ENCODE measurements around the gene TNFRSF6B.

Gene TNFRSF6B

GRCh38 chr20:63661959-63662812, 34.3 kb upstream of the TNFRSF6B start:
- no peaks in the 10 kb centered on the region for H3K9me3 ChIP-seq (ENCODE audit: control extremely low read depth in 1 of 5, control insufficient read depth in 4 of 5, insufficient read depth in 2 of 5, low read depth in 1 of 5, low read length in 4 of 5)
- no peak overlapping the region for H3K27ac ChIP-seq (ENCODE audit: insufficient read depth in 1 of 2, low read depth in 1 of 2, low read length in 2 of 2, poor library complexity in 1 of 2, severe bottlenecking in 2 of 2)
- peaks cover 0 to 60% (median 29%) of the 10 kb centered on the region in 4 experiments for H3K36me3 ChIP-seq (ENCODE audit: control insufficient read depth in 4 of 4, insufficient read depth in 4 of 4, low read length in 3 of 4)
- H3K4me1 ChIP-seq (ENCODE audit: control extremely low read depth in 1 of 4, control insufficient read depth in 4 of 4, insufficient read depth in 4 of 4, low read length in 3 of 4): peaks cover 0 to 19% (median 18%) of the 10 kb centered on the region in 4 experiments
- WGBS (ENCODE audit: insufficient coverage): 96% methylated on average over 24 of the region's 33 CpGs
- DNase-seq: no peak
- no peak overlapping the region for H3K4me3 ChIP-seq (ENCODE audit: control insufficient read depth in 1 of 7, extremely low read depth in 1 of 7, insufficient read depth in 4 of 7, low read depth in 2 of 7, low read length in 6 of 7)
- CTCF ChIA-PET: interaction anchor here (0.6 to 2.0 kb wide), 2 partner anchors 27 to 74 kb away, joined by 3 to 4 read pairs; no protein-coding TSS in a partner anchor
- POLR2A ChIA-PET: no interaction called here
- H3K27me3 ChIP-seq (replicated peaks in 2 of 5; ENCODE audit: control insufficient read depth in 4 of 5, insufficient read depth in 5 of 5, low read length in 4 of 5): no peaks in the 10 kb centered on the region

- CTCF ChIA-PET: no interaction called here
- Histone ChIP-seq H3K4me1 (ENCODE audit: control extremely low read depth in 1 of 4, control insufficient read depth in 4 of 4, insufficient read depth in 4 of 4, low read length in 3 of 4) (peaks cover 0 to 13% (median 12%) of the 10 kb centered on the region in 4 experiments), H3K36me3 (ENCODE audit: control insufficient read depth in 4 of 4, insufficient read depth in 4 of 4, low read length in 3 of 4) (peaks cover 2 to 66% (median 34%) of the 10 kb centered on the region in 4 experiments), H3K27me3 (replicated peaks in 2 of 5; ENCODE audit: control insufficient read depth in 4 of 5, insufficient read depth in 5 of 5, low read length in 4 of 5) (no peaks in the 10 kb centered on the region), H3K4me3 (ENCODE audit: control insufficient read depth in 1 of 7, extremely low read depth in 1 of 7, insufficient read depth in 4 of 7, low read depth in 2 of 7, low read length in 6 of 7) (no peak overlapping the region), H3K9me3 (ENCODE audit: control extremely low read depth in 1 of 5, control insufficient read depth in 4 of 5, insufficient read depth in 2 of 5, low read depth in 1 of 5, low read length in 4 of 5) (no peaks in the 10 kb centered on the region), H3K27ac (ENCODE audit: insufficient read depth in 1 of 2, low read depth in 1 of 2, low read length in 2 of 2, poor library complexity in 1 of 2, severe bottlenecking in 2 of 2) (no peak overlapping the region)
- 94% methylated on average over 9 of the region's 9 CpGs for WGBS (ENCODE audit: insufficient coverage)
- POLR2A ChIA-PET: no interaction called here
- no peak for DNase-seq
These were observed 33.7 kb upstream of the TNFRSF6B start for GRCh38 chr20:63662813-63663189.

DNA sequence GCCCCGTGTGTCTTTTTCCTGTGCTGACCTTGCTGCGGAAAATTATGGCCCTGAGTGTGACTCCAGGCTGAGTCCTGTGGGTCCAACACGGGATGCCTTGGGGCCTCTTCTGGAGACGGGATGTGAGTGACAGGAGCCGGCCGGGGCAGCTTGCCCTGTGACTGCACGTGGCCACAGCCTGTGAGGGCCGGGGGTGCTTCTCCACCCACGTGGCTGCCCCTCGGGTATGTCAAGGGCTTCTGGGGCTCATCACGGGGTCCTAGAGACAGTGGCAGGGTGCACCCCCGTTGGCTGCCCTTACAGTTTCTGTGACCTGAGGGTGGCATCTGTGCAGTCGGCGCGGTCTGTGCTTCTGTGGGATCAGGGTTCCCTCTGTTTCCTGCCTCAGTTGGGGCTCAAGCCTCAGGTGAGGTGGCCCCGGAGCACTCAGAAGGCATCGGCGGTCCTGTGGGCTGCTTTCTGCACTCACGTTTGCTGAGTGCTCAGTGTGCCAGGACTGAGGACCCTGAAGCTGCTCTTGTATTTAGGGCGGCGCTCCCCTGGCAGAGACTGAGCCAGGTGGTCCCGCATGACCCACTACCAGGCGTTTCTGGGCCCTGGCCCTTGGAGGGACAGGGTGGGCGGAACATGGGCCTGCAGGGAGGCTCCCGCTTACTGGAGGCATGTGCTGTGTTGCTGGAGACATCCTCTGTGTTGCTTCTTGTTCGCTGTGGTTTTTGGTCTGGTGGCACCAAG, 33.0 kb upstream of the TNFRSF6B start:
- H3K36me3 ChIP-seq (ENCODE audit: control insufficient read depth in 4 of 4, insufficient read depth in 4 of 4, low read length in 3 of 4): peaks cover 2 to 72% (median 39%) of the 10 kb centered on the region in 4 experiments
- peaks cover 0 to 11% (median 9%) of the 10 kb centered on the region in 4 experiments for H3K4me1 ChIP-seq (ENCODE audit: control extremely low read depth in 1 of 4, control insufficient read depth in 4 of 4, insufficient read depth in 4 of 4, low read length in 3 of 4)
- no peak for DNase-seq
- no peaks in the 10 kb centered on the region for H3K9me3 ChIP-seq (ENCODE audit: control extremely low read depth in 1 of 5, control insufficient read depth in 4 of 5, insufficient read depth in 2 of 5, low read depth in 1 of 5, low read length in 4 of 5)
- no peaks in the 10 kb centered on the region for H3K27me3 ChIP-seq (replicated peaks in 2 of 5; ENCODE audit: control insufficient read depth in 4 of 5, insufficient read depth in 5 of 5, low read length in 4 of 5)
- 97% methylated on average over 24 of the region's 26 CpGs for WGBS (ENCODE audit: insufficient coverage)
- CTCF ChIA-PET: no interaction called here
- H3K4me3 ChIP-seq (ENCODE audit: control insufficient read depth in 1 of 7, extremely low read depth in 1 of 7, insufficient read depth in 4 of 7, low read depth in 2 of 7, low read length in 6 of 7): no peak overlapping the region
- POLR2A ChIA-PET: no interaction called here
- no peak overlapping the region for H3K27ac ChIP-seq (ENCODE audit: insufficient read depth in 1 of 2, low read depth in 1 of 2, low read length in 2 of 2, poor library complexity in 1 of 2, severe bottlenecking in 2 of 2)

- Histone ChIP-seq H3K36me3 (ENCODE audit: control insufficient read depth in 4 of 4, insufficient read depth in 4 of 4, low read length in 3 of 4) (peaks cover 2 to 76% (median 40%) of the 10 kb centered on the region in 4 experiments), H3K27ac (ENCODE audit: insufficient read depth in 1 of 2, low read depth in 1 of 2, low read length in 2 of 2, poor library complexity in 1 of 2, severe bottlenecking in 2 of 2) (no peak overlapping the region), H3K9me3 (ENCODE audit: control extremely low read depth in 1 of 5, control insufficient read depth in 4 of 5, insufficient read depth in 2 of 5, low read depth in 1 of 5, low read length in 4 of 5) (no peaks in the 10 kb centered on the region), H3K27me3 (replicated peaks in 2 of 5; ENCODE audit: control insufficient read depth in 4 of 5, insufficient read depth in 5 of 5, low read length in 4 of 5) (no peaks in the 10 kb centered on the region), H3K4me1 (ENCODE audit: control extremely low read depth in 1 of 4, control insufficient read depth in 4 of 4, insufficient read depth in 4 of 4, low read length in 3 of 4) (peaks cover 0 to 4% (median 3%) of the 10 kb centered on the region in 4 experiments), H3K4me3 (ENCODE audit: control insufficient read depth in 1 of 7, extremely low read depth in 1 of 7, insufficient read depth in 4 of 7, low read depth in 2 of 7, low read length in 6 of 7) (no peak overlapping the region)
- POLR2A ChIA-PET: no interaction called here
- DNase-seq: no peak
- CTCF ChIA-PET: no interaction called here
- over 99% methylated on average over 15 of the region's 22 CpGs for whole genome bisulfite sequencing (ENCODE audit: insufficient coverage)
These were observed 32.2 kb upstream of the TNFRSF6B start for GRCh38 chr20:63664143-63664851.

DNA sequence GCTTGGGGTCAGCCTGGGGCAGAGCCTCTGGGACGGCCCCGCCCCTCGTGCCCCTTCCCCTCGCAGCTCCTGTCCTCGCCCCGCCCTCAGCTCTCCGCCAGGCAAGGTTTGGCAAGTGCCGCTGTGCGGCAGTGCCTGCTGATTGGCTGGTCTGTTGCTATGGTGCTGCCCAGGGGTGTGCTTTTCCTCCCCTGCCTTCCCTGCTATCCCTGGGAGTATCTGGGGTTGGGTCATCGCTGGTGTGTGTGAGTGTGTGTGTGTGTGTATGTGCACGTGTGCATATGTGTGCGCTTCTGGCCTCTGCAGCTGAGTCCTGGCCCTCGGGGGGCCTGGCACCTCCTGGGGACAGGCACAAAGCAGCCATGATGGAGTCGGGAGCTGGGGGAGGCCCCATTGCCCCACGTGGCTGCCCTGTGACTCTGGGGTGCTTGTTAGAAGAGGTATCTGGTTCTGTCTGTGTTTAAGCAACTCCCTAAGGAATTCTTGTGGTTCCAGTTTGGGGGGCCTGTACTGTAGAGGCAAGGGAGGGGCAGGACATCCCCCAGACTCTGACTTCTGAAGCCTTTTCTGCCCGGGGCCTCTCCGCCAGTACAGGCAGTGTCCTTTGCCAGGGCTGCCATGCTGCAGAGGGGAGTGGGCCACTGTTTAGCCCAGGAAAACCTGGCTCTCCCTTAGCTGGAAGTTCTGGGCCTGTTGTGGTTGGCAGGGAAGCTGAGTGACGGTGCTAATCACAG, 31.4 kb upstream of the TNFRSF6B start:
- Histone ChIP-seq H3K27me3 (replicated peaks in 2 of 5; ENCODE audit: control insufficient read depth in 4 of 5, insufficient read depth in 5 of 5, low read length in 4 of 5) (no peaks in the 10 kb centered on the region), H3K9me3 (ENCODE audit: control extremely low read depth in 1 of 5, control insufficient read depth in 4 of 5, insufficient read depth in 2 of 5, low read depth in 1 of 5, low read length in 4 of 5) (no peaks in the 10 kb centered on the region), H3K27ac (ENCODE audit: insufficient read depth in 1 of 2, low read depth in 1 of 2, low read length in 2 of 2, poor library complexity in 1 of 2, severe bottlenecking in 2 of 2) (no peak overlapping the region), H3K4me3 (ENCODE audit: control insufficient read depth in 1 of 7, extremely low read depth in 1 of 7, insufficient read depth in 4 of 7, low read depth in 2 of 7, low read length in 6 of 7) (no peak overlapping the region), H3K4me1 (ENCODE audit: control extremely low read depth in 1 of 4, control insufficient read depth in 4 of 4, insufficient read depth in 4 of 4, low read length in 3 of 4) (no peaks in the 10 kb centered on the region), H3K36me3 (ENCODE audit: control insufficient read depth in 4 of 4, insufficient read depth in 4 of 4, low read length in 3 of 4) (peaks cover 2 to 76% (median 40%) of the 10 kb centered on the region in 4 experiments)
- ChIA-PET POLR2A (no interaction called here), CTCF (no interaction called here)
- 100% methylated on average over 1 of the region's 18 CpGs for WGBS (ENCODE audit: insufficient coverage)
- DNase-seq: no peak

DNA sequence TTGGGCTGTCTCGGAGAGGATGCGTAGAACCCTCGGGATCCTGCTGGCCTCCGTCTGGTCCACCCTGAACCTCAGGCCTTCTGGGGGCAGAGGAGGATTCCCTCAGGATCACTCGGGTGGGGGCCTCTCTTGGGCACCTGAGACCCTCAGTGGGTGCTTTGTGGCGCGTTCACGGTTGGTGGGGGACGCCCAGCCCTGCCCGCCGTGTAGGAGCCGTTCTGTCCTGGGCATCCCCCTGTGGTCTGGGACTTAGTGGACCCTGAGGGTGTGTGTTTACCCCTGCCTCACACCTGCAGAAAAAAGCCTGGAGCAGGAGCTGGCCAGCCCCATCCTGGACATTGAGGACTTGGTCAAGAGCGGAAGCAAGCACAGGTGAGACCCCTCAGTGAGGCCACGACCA, 30.7 kb upstream of the TNFRSF6B start:
- Histone ChIP-seq H3K9me3 (ENCODE audit: control extremely low read depth in 1 of 5, control insufficient read depth in 4 of 5, insufficient read depth in 2 of 5, low read depth in 1 of 5, low read length in 4 of 5) (no peaks in the 10 kb centered on the region), H3K27me3 (replicated peaks in 2 of 5; ENCODE audit: control insufficient read depth in 4 of 5, insufficient read depth in 5 of 5, low read length in 4 of 5) (no peaks in the 10 kb centered on the region), H3K27ac (ENCODE audit: insufficient read depth in 1 of 2, low read depth in 1 of 2, low read length in 2 of 2, poor library complexity in 1 of 2, severe bottlenecking in 2 of 2) (no peak overlapping the region), H3K4me3 (ENCODE audit: control insufficient read depth in 1 of 7, extremely low read depth in 1 of 7, insufficient read depth in 4 of 7, low read depth in 2 of 7, low read length in 6 of 7) (no peak overlapping the region), H3K4me1 (ENCODE audit: control extremely low read depth in 1 of 4, control insufficient read depth in 4 of 4, insufficient read depth in 4 of 4, low read length in 3 of 4) (no peaks in the 10 kb centered on the region), H3K36me3 (ENCODE audit: control insufficient read depth in 4 of 4, insufficient read depth in 4 of 4, low read length in 3 of 4) (peaks cover 2 to 75% (median 41%) of the 10 kb centered on the region in 4 experiments)
- ChIA-PET POLR2A (no interaction called here), CTCF (no interaction called here)
- 94% methylated on average over 10 of the region's 14 CpGs for WGBS (ENCODE audit: insufficient coverage)
- DNase-seq: no peak

All from common myeloid progenitor, CD34-positive (primary cell).